ENCODE results near the gene VSIG4.

DNA sequence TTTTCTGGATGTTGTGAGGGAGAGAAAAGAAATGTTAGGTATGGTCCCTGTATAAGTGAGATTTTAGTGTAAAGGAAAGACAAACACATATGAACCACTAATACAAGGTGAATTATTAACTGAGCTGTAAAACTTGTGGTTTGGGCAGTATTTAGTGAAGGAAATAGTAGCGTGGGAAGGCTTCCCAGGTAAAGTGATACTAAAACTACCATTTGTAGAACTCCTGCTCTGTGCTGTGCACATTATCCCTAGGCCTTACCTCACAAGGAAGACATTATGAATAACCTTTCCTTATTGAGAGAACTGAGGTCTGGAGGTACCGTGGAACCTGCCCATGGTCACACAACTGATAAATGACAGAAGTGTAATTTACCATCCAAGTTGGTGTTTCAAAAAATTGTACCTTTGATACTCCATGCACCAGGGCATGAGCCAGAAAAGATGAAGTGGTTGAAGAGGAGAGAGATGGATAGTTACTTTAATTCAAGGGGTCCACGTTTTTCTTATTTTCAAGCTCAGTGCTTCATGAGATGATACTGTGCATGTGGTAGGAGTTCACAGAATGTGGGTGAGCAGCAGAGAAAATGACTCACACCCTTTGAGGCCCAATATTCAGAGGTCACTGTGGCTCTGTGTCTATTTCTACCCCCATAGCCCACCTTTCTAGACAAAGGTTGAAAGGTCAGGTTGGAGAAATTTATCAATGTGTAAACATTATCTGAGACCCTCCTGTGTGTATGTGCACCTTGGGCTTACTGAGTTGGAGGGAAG lies 2.6 kb upstream of the VSIG4 start:
- TF ChIP-seq, protein P1, sequence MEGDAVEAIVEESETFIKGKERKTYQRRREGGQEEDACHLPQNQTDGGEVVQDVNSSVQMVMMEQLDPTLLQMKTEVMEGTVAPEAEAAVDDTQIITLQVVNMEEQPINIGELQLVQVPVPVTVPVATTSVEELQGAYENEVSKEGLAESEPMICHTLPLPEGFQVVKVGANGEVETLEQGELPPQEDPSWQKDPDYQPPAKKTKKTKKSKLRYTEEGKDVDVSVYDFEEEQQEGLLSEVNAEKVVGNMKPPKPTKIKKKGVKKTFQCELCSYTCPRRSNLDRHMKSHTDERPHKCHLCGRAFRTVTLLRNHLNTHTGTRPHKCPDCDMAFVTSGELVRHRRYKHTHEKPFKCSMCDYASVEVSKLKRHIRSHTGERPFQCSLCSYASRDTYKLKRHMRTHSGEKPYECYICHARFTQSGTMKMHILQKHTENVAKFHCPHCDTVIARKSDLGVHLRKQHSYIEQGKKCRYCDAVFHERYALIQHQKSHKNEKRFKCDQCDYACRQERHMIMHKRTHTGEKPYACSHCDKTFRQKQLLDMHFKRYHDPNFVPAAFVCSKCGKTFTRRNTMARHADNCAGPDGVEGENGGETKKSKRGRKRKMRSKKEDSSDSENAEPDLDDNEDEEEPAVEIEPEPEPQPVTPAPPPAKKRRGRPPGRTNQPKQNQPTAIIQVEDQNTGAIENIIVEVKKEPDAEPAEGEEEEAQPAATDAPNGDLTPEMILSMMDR (conservative IDR thresholded peaks at IDR 0.05; ENCODE audit: low read depth, low read length) = no peak
- no peak for TF ChIP-seq EZH2 (IDR thresholded peaks at IDR 0.05; ENCODE audit: borderline replicate concordance, low read depth, low read length, poor library complexity, severe bottlenecking)
